ENCODE measurements around the gene RFPL3. TPM values are rescaled to one million over a fixed set of nuclear protein-coding genes. Genes with fewer than 3 reads are reported as not detected.
A peak's percentile ranks its signal among the peaks of the same experiment; 100 is the strongest.

The RFPL3 gene
- polyA plus RNA-seq, 3 donors = not detected

- no CpG with 5 or more reads among the region's 4 CpGs for WGBS (ENCODE audit: insufficient coverage)
- Histone ChIP-seq H4K20me1 (ENCODE audit: insufficient read depth, low read length) (peaks cover 12% of the 10 kb centered on the region), H3K4me2 (replicated peaks; ENCODE audit: extremely low read depth, low read length, poor library complexity, severe bottlenecking) (peak overlapping the region; percentile 97), H3K36me3 (replicated peaks in 1 of 2; ENCODE audit: control insufficient read depth in 1 of 2, insufficient read depth in 2 of 2, low read length in 2 of 2) (peaks cover 11 to 31% of the 10 kb centered on the region in 2 donors), H3K27me3 (ENCODE audit: control insufficient read depth in 2 of 2, insufficient read depth in 2 of 2, low read length in 2 of 2) (no peaks in the 10 kb centered on the region), H3K4me1 (ENCODE audit: control insufficient read depth in 1 of 2, insufficient read depth in 2 of 2, low read length in 2 of 2) (peaks cover 37 to 50% of the 10 kb centered on the region in 2 donors), H3K9ac (ENCODE audit: insufficient read depth, low read length, poor library complexity, severe bottlenecking) (peak overlapping the region; percentile 93), H3K4me3 (replicated peaks in 1 of 3; ENCODE audit: low read depth in 2 of 3, low read length in 3 of 3) (peak overlapping the region in 1 of 3 experiments; percentile 98), H3K79me2 (ENCODE audit: insufficient read depth, low read length) (peaks cover 43% of the 10 kb centered on the region), H3K27ac (ENCODE audit: low read depth in 1 of 2, low read length in 2 of 2) (peak overlapping the region in 1 of 2 donors; percentile 93), H2AFZ (ENCODE audit: insufficient read depth, low read depth, low read length, poor library complexity, severe bottlenecking) (no peak overlapping the region), H3K9me3 (replicated peaks in 1 of 2; ENCODE audit: control insufficient read depth in 1 of 2, insufficient read depth in 1 of 2, low read length in 2 of 2) (no peaks in the 10 kb centered on the region)
- Mint-ChIP-seq H3K27ac (peak overlapping the region in 2 of 7 donors; percentile 18 to 86), H3K36me3 (peaks cover 26 to 27% of the 10 kb centered on the region in 2 donors), H3K27me3 (ENCODE audit: low read depth in 3 of 3) (no peaks in the 10 kb centered on the region), H3K4me3 (peak overlapping the region in 1 of 2 donors; percentile 97), H3K9me3 (no peaks in the 10 kb centered on the region), H3K4me1 (peaks cover 43% of the 10 kb centered on the region)
- intact Hi-C loops (cut with micrococcal nuclease) = loop anchor here (2.0 to 10.0 kb wide), 2 partner anchors 64 kb away; partner anchors contain the start of gene FBXO7 (in 2 of the 2)
- DNase-seq = no peak
- no peak for TF ChIP-seq CTCF (IDR thresholded peaks at IDR 0.05)
These were observed 52.8 kb downstream of the RFPL3 start for GRCh38 chr22:32410459-32410858.

Small RNAs within 50 kb of the gene (small RNA-seq; reads per million reads assigned to genes)
- gene AL021937.2 (ENCODE audit: insufficient read length, low read depth) (not detected), gene IGLVIVOR22-2 (ENCODE audit: insufficient read length, low read depth) (not detected), gene RF02171 (ENCODE audit: insufficient read length, low read depth) (not detected), gene RF02172 (ENCODE audit: insufficient read length, low read depth) (not detected)

Other genes with a start within 250 kb of the RFPL3 start
- gene C22orf42, start 198.6 kb upstream of the RFPL3 start, polyA plus RNA-seq = under 1 TPM; 0.28 to 0.65 (median 0.31) TPM
- gene RFPL2, start 152.8 kb upstream of the RFPL3 start, polyA plus RNA-seq = 1 to 10 TPM in 1 of 3 donors, under 1 TPM in 2; 0.36 to 1.3 (median 0.94) TPM
- not detected for gene SLC5A4, start 102.5 kb upstream of the RFPL3 start, polyA plus RNA-seq
- 100 to 1,000 TPM in 2 of 3 donors, 10 to 100 TPM in 1; 41.5 to 106 (median 104) TPM for gene RTCB, start 54.4 kb downstream of the RFPL3 start, polyA plus RNA-seq
- gene BPIFC, start 106.6 kb downstream of the RFPL3 start, polyA plus RNA-seq = not detected
- 100 to 1,000 TPM in 2 of 3 donors, 10 to 100 TPM in 1; 56.7 to 116 (median 103) TPM for gene FBXO7, start 116.9 kb downstream of the RFPL3 start, polyA plus RNA-seq